ENCODE measurements around the gene ATRN. TPM values are rescaled to one million over a fixed set of nuclear protein-coding genes. Genes with fewer than 3 reads are reported as not detected.

ATRN gene
- total RNA-seq, 2 experiments from 2014 or later = 0.09 to 4.5 TPM

- Histone ChIP-seq H3K4me3 (ENCODE audit: low read depth, low read length, poor library complexity, severe bottlenecking) (no peak overlapping the region), H3K9me3 (ENCODE audit: low read length) (no peaks in the 10 kb centered on the region), H3K9me2 (ENCODE audit: insufficient read depth, low read length) (no peaks in the 10 kb centered on the region), H3K4me1 (ENCODE audit: insufficient read depth, low read length, poor library complexity, severe bottlenecking) (no peaks in the 10 kb centered on the region), H3K27ac (ENCODE audit: low read depth, low read length, poor library complexity, severe bottlenecking) (no peak overlapping the region), H3K79me2 (ENCODE audit: insufficient read depth, low read depth, low read length) (no peaks in the 10 kb centered on the region), H4K20me1 (ENCODE audit: insufficient read depth, low read length) (no peaks in the 10 kb centered on the region), H3K36me3 (ENCODE audit: insufficient read depth, low read length) (no peaks in the 10 kb centered on the region), H2AFZ (ENCODE audit: low read length) (no peak overlapping the region), H3K4me2 (ENCODE audit: low read length) (no peak overlapping the region)
- ChIA-PET POLR2A (no interaction called here), CTCF (ENCODE audit: unreplicated experiment) (no interaction called here)
- DNase-seq (ENCODE audit: low spot score) = no peak
- TF ChIP-seq CTCF (conservative IDR thresholded peaks at IDR 0.05; ENCODE audit: low read length) (no peak), EZH2phosphoT487 (IDR thresholded peaks at IDR 0.05; ENCODE audit: borderline replicate concordance, low read depth, low read length) (no peak)
- BruUV-seq (replicated peaks) = no TSS peak
- intact Hi-C loops (cut with micrococcal nuclease; ENCODE audit: unreplicated experiment) = no loop called here
Observed at GRCh38 chr20:3689978-3690377, 219.2 kb downstream of the ATRN start.

GRCh38 chr20:3690413-3690812, 219.6 kb downstream of the ATRN start:
- no peak for TF ChIP-seq CTCF (conservative IDR thresholded peaks at IDR 0.05; ENCODE audit: low read length)
- no peak for TF ChIP-seq EZH2phosphoT487 (IDR thresholded peaks at IDR 0.05; ENCODE audit: borderline replicate concordance, low read depth, low read length)
- no TSS peak for BruUV-seq (replicated peaks)

GRCh38 chr20:3691306-3691705, 220.5 kb downstream of the ATRN start:
- DNase-seq (ENCODE audit: low spot score) = no peak
- H3K9me2 ChIP-seq (ENCODE audit: insufficient read depth, low read length) = no peaks in the 10 kb centered on the region
- H3K27ac ChIP-seq (ENCODE audit: low read depth, low read length, poor library complexity, severe bottlenecking) = no peak overlapping the region
- POLR2A ChIA-PET = no interaction called here
- CTCF ChIA-PET (ENCODE audit: unreplicated experiment) = no interaction called here
- H3K9me3 ChIP-seq (ENCODE audit: low read length) = no peaks in the 10 kb centered on the region
- intact Hi-C loops (cut with micrococcal nuclease; ENCODE audit: unreplicated experiment) = no loop called here
- no peaks in the 10 kb centered on the region for H3K79me2 ChIP-seq (ENCODE audit: insufficient read depth, low read depth, low read length)
- no peaks in the 10 kb centered on the region for H3K4me1 ChIP-seq (ENCODE audit: insufficient read depth, low read length, poor library complexity, severe bottlenecking)
- no peak overlapping the region for H2AFZ ChIP-seq (ENCODE audit: low read length)
- no peak overlapping the region for H3K4me2 ChIP-seq (ENCODE audit: low read length)
- no TSS peak for BruUV-seq (replicated peaks)
- no peaks in the 10 kb centered on the region for H3K36me3 ChIP-seq (ENCODE audit: insufficient read depth, low read length)
- H4K20me1 ChIP-seq (ENCODE audit: insufficient read depth, low read length) = no peaks in the 10 kb centered on the region
- TF ChIP-seq CTCF (conservative IDR thresholded peaks at IDR 0.05; ENCODE audit: low read length) = no peak
- no peak for TF ChIP-seq EZH2phosphoT487 (IDR thresholded peaks at IDR 0.05; ENCODE audit: borderline replicate concordance, low read depth, low read length)
- no peak overlapping the region for H3K4me3 ChIP-seq (ENCODE audit: low read depth, low read length, poor library complexity, severe bottlenecking)

More at GRCh38 chr20:3690413-3690812, 219.6 kb downstream of the ATRN start:
- Histone ChIP-seq H3K79me2 (ENCODE audit: insufficient read depth, low read depth, low read length) (no peaks in the 10 kb centered on the region), H3K4me1 (ENCODE audit: insufficient read depth, low read length, poor library complexity, severe bottlenecking) (no peaks in the 10 kb centered on the region), H4K20me1 (ENCODE audit: insufficient read depth, low read length) (no peaks in the 10 kb centered on the region), H3K27ac (ENCODE audit: low read depth, low read length, poor library complexity, severe bottlenecking) (no peak overlapping the region), H3K4me2 (ENCODE audit: low read length) (no peak overlapping the region), H2AFZ (ENCODE audit: low read length) (no peak overlapping the region), H3K36me3 (ENCODE audit: insufficient read depth, low read length) (no peaks in the 10 kb centered on the region), H3K4me3 (ENCODE audit: low read depth, low read length, poor library complexity, severe bottlenecking) (no peak overlapping the region), H3K9me2 (ENCODE audit: insufficient read depth, low read length) (no peaks in the 10 kb centered on the region), H3K9me3 (ENCODE audit: low read length) (no peaks in the 10 kb centered on the region)
- DNase-seq (ENCODE audit: low spot score) = no peak
- ChIA-PET CTCF (ENCODE audit: unreplicated experiment) (no interaction called here), POLR2A (no interaction called here)
- intact Hi-C loops (cut with micrococcal nuclease; ENCODE audit: unreplicated experiment) = no loop called here

Data from OCI-LY7 (cell line).